Nephron (organoid): ENCODE results near the gene PPIE.

Source experiments
- H3K27ac Mint-ChIP-seq, 3 experiments: 2 replicates each; pipeline ENCODE4 v1.8.0; 2020; ENCODE audit warnings: mixed read lengths in 3 of 3, mild to moderate bottlenecking in 2 of 3, moderate library complexity in 1 of 3
- H3K27me3 Mint-ChIP-seq: 2 replicates; pipeline ENCODE4 v1.8.0; 2021; ENCODE audit warnings: low read depth, mild to moderate bottlenecking, moderate library complexity, mixed read lengths
- H3K36me3 Mint-ChIP-seq: 2 replicates; pipeline ENCODE4 v1.8.0; 2020; ENCODE audit warnings: low read depth, mixed read lengths
- H3K4me1 Mint-ChIP-seq: 2 replicates; pipeline ENCODE4 v1.8.0; 2020; ENCODE audit warnings: mixed read lengths
- H3K4me3 Mint-ChIP-seq, 3 experiments: 2 replicates each; pipeline ENCODE4 v1.8.0; 2020; ENCODE audit warnings: mild to moderate bottlenecking in 3 of 3, mixed read lengths in 3 of 3, moderate library complexity in 2 of 3
- H3K9me3 Mint-ChIP-seq: 2 replicates; pipeline ENCODE4 v1.8.0; 2020; ENCODE audit warnings: mixed read lengths
- CTCF ChIP-seq, 3 experiments: fragments of 200-600 bp; sonication (generic); IDR thresholded peaks; one replicate each; pipeline ENCODE4 v1.5.0; 2021; ENCODE audit warnings: antibody characterized with exemption in 3 of 3; ENCODE audit not compliant: unreplicated experiment in 3 of 3

PPIE gene

GRCh38 chr1:39812913-39813312 lies 74.2 kb downstream of the PPIE start:
- Mint-ChIP-seq H3K4me1 (no peaks in the 10 kb centered on the region), H3K27ac (no peak overlapping the region), H3K4me3 (no peak overlapping the region), H3K27me3 (peaks cover 19% of the 10 kb centered on the region), H3K9me3 (peaks cover 6% of the 10 kb centered on the region), H3K36me3 (no peaks in the 10 kb centered on the region)
- no peak for TF ChIP-seq CTCF (IDR thresholded peaks at IDR 0.05; ENCODE audit: unreplicated experiment in 3 of 3)
